ENCODE measurements around the gene FAM187B.

DNA sequence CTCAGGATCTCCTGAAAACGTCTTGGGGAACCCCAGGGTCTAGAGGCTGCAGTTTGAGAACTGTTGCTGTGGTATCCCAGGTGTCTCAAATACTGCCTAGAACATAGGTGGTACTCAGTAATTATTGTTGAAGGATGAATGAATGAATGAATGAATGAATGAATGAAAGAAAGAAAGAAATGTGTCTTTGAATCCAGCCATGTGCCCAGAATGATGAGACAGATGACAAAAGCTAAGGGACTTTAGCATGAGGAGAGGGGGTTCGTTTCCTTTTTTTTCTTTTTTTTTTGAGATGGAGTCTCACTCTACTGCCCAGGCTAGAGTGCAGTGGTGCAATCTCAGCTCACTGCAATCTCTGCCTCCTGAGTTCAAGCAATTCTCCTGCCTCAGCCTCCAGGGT lies 28.0 kb upstream of the FAM187B start:
- TF ChIP-seq, protein P1, sequence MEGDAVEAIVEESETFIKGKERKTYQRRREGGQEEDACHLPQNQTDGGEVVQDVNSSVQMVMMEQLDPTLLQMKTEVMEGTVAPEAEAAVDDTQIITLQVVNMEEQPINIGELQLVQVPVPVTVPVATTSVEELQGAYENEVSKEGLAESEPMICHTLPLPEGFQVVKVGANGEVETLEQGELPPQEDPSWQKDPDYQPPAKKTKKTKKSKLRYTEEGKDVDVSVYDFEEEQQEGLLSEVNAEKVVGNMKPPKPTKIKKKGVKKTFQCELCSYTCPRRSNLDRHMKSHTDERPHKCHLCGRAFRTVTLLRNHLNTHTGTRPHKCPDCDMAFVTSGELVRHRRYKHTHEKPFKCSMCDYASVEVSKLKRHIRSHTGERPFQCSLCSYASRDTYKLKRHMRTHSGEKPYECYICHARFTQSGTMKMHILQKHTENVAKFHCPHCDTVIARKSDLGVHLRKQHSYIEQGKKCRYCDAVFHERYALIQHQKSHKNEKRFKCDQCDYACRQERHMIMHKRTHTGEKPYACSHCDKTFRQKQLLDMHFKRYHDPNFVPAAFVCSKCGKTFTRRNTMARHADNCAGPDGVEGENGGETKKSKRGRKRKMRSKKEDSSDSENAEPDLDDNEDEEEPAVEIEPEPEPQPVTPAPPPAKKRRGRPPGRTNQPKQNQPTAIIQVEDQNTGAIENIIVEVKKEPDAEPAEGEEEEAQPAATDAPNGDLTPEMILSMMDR (IDR thresholded peaks at IDR 0.05) = no peak
- no peak for TF ChIP-seq POLR2A (IDR thresholded peaks at IDR 0.05)

Measured in right lobe of liver (tissue), 4 donors.